Midbrain (tissue), 1 donor: Measurements from ENCODE around the gene NRL.
A peak's percentile ranks its signal among the peaks of the same experiment; 100 is the strongest.

Experiments used
- DNase-seq: peaks from one replicate; lab custom pipeline; 2025; lab: John Stamatoyannopoulos, UW

Gene NRL

GRCh38 chr14:24144451-24144850 lies 29.7 kb upstream of the NRL start:
- DNase-seq: no peak

- DNase-seq: no peak
Observed at GRCh38 chr14:24143511-24143910, 28.8 kb upstream of the NRL start.

DNA sequence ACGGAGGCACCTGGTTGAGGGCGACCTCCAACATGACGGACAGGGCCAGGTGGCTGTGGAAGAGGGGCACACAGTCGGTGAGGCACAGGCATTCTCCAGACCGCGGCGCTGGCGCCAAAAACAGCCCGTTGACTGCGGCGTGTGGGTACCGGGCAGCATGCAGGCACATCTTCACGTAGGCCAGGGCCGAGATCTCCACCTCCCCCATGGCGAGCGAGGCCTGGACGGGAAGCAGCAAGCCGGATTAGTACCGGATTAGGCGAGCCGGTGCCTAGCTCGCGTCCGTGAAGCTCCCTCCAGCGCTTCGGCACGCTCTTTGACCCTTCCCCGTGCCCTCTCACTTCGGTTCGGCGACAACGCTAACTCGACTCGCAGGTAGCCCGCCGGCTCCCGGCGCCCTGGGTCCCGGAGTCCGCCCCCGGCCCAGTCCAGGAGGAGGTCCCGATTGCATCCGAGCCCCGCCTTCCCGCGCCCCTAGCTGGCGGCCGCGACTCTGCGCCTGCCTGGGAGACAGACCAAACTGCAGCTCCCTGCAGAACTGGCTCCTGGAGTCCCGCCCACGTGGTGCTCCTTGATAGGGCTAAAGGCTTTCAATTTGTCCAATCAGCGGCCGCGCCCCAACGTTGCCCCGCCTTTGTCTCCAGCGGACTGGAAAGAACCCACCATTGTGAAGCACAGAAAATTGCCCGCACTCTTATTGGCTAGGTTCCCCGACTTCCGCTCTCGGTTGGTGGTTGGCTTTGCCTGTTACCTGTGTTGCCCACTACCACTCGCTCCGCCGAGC lies 26.5 kb upstream of the NRL start, which contains the start of gene EMC9:
EMC9 (minus strand) TSS at position 495 of the 784 bp plus-strand sequence; CDS start at position 208, 287 bp downstream.
- DNase-seq: peak; percentile 99

DNA sequence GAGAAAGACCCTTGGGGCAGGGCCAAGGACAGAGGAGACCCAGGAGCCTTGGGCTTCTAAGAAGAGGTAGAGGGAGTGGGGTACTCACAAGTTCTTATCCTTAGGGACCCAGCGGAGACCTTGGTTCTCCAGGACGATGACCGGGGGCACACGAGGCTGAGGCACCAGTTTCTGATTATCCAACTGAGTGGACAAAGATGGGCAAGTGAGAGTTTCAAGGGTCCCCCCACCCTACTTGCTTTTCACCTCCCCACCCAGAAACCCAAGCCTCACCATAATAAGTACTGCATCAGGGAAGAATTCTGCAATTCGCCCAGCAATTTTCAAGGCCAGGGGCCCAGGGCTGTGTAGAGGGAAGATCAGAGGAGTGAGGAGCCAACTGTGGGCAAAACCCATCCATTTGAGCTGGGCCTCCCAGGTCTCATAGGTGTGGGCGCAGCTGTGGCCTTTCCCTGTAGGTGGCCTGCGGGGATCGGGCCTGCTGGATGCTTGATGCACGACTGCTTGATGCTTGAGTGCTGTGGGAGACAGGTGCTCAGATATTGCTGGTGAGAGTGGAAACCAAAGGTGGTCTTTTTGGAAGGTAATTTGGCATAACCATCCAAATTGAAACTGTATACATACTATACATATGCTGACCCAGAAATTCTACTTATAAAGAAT lies 24.7 kb upstream of the NRL start:
- no peak for DNase-seq

GRCh38 chr14:24138396-24139271 lies 23.9 kb upstream of the NRL start:
- no peak for DNase-seq

- no peak for DNase-seq
Observed at GRCh38 chr14:24137529-24138395, 23.0 kb upstream of the NRL start.

DNA sequence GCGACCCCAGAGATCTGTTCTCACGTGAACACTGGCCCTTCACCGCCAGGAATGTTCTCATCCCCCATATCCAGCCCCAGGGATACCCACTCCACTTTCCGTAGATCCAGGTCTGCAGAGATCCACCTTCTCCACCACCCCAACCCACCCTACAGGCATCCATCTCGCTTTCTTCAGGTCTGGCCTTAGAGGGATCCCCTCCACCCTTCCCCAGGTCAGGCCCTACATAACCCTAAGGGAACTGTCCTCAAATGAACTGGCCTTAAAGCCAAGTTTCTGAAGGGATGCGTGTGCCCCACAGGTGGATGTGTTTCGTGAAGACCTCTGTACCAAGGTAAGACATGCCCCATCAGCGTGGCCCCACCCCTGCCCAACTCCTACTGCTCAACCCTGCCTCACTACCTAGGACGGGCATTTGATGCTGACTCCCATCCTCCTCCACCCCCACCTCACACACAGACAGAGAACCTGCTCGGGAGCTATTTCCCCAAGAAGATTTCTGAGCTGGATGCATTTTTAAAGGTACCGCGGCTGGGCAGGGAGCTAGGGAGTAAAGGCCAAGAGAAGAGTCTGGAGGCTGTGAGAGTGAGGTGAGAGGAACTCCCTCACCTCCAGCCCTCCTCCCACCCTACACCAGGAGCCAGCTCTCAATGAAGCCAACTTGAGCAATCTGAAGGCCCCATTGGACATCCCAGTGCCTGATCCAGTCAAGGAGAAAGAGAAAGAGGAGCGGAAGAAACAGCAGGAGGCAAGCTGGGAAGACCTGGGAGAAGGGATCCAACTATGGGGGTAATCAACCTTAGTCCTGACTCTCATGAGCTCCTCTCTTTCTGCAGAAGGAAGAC lies 22.2 kb upstream of the NRL start:
- DNase-seq: no peak

GRCh38 chr14:24135834-24136683 lies 21.3 kb upstream of the NRL start, which contains the start of gene PSME1:
TSS of gene PSME1 (plus strand) at chr14:24136194. CDS start at chr14:24136263, 69 bp downstream.
- peak; percentile 92 for DNase-seq

DNA sequence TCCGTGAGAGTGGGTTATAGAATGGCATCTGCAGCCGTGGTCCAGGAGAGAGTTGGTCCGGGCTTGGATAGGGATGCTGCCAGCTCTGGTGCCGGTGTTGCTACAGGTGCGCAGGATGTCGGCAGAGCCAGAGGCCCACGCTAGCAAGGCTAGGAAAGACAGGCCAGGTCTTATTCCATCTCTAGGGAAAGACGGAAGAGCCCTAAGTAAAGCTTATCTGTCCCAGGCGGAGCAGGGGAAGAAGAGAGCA lies 20.8 kb upstream of the NRL start:
- no peak for DNase-seq

DNA sequence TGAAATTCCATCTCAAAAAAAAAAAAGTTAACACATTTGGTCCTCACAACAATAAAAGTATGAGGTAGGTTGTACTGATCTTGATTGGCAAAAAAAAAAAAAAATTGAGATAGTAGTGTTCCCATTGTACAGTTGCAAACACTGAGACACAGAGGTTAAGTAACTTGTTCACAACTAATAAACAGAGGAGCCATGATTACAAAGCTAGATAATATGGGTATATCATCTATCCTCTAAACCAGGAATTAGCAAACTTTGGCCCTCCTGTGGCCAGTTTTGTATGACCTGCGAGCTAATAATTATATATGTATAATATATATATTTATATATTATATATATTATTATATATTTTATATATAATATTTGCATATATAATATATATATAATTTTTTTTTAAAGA lies 19.0 kb upstream of the NRL start:
- no peak for DNase-seq

GRCh38 chr14:24132976-24133375 lies 18.2 kb upstream of the NRL start:
- DNase-seq: no peak

DNA sequence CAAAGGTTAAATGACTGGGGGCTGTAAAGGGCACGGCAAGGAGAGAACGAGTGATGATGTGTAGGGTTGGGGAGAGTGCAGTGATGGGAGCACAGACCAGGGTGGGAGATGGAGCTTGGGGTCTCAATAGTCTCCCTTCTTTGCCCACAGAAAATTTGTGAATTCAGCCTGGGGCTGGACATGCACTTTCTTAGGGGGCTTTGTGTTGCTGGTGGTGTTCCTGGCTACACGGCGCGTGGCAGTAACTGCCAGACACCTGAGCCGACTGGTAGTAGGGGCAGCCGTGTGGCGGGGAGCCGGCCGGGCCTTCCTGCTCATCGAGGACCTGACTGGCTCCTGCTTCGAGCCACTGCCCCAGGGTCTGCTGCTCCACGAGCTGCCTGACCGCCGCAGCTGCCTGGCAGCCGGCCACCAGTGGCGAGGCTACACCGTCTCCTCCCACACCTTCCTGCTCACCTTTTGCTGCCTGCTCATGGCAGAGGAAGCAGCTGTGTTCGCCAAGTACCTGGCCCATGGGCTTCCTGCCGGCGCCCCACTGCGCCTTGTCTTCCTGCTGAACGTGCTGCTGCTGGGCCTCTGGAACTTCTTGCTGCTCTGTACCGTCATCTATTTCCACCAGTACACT lies 17.4 kb upstream of the NRL start:
- no peak for DNase-seq

DNA sequence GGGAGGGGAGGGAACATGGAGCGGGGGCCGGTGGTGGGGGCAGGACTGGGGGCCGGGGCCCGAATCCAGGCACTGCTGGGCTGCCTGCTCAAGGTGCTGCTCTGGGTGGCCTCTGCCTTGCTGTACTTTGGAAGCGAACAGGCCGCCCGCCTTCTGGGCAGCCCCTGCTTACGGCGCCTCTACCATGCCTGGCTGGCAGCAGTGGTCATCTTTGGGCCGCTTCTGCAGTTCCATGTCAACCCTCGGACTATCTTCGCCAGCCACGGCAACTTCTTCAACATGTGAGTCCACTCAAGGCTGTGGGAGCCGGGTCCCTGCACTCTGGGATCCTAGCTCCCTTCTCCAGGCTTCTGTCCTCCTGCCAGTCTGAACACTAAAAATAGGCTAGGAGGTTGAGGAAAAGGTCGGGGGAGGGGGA lies 16.8 kb upstream of the NRL start:
- DNase-seq: no peak

DNA sequence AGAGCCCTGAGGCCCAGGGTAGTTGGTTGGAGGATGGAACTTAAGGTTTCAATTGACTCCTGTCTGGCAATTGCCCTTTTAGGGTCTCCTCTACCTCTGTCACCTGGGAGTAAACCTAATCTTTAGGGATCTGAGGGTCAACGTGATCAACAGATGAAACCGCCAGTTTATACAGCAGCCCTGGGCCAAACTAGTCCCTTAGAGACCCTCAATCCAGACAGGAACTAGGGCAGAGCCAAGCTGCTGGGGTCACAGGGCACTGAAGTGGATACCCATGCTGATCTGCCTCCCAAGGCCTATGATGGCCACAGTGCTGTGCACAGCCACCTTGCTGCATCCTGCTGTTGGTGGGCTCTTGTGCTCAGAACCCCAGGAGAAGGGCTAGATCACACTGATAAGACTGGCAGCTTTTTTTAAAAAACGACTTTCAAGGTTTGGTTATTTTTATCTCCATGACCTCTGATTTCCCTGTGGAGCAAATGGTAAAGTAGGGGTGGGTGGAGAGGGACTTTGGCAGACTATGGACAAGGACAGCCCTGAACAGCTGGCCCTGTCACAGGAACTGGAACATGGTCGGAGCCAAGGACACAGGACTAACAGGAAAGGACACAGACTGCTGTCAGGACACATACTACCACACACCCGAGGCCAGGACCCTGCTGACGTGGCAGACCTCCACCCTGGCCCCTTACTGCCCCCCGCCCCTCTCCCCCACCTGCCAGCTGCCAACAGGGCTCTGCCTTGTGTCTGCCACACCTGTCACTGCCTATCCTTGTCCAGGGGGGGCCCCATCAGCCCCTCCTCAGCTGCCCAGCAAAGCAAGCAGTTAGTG lies 16.2 kb upstream of the NRL start:
- DNase-seq: no peak

DNA sequence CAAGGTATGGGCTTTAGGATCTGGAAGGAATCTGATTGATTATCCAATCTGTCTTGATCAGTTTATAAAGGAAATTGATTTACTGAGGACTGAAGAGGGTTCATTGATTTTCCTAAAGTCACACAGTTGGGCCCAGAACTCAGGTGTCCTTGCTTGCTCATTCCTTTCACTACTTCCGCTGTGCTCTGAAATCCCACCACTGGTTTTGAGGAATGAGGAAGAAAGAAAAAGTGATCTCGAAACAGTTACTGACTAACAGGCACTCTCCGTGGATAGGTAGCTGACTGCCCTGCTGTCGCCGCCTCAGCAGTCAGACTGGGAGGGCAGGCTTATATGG lies 15.6 kb upstream of the NRL start, which contains the start of gene FITM1:
FITM1 (plus strand) TSS at position 280 of the 337 bp plus-strand sequence. CDS start 905 bp downstream, outside the sequence.
- no peak for DNase-seq

- DNase-seq: no peak
Observed at GRCh38 chr14:24129410-24129998, 14.8 kb upstream of the NRL start.

GRCh38 chr14:24127673-24128072 lies 12.9 kb upstream of the NRL start:
- DNase-seq: no peak

DNA sequence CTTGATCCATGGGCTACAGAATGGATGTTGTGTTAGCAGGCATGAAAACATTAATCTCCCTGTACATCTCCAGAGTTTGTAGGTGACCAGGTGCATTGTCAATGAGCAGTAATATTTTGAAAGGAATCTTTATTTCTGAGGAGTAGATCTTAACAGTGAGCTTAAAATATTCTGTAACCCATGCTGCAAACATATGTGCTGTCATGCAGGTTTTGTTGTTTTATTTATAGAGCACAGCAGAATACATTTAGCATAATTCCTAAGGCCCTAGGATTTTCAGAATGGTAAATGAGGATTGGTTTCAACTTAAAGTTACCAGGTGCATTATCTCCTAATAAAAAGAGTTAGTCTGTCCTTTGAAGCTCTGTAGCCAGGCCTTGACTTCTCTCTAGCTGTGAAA lies 12.2 kb upstream of the NRL start:
- no peak for DNase-seq
